Glutamatergic neuron (in vitro differentiated cells): ENCODE measurements around the gene TRIM63. TPM values are rescaled to one million over a fixed set of nuclear protein-coding genes. Genes with fewer than 3 reads are reported as not detected.
"Not testable (repeated sequence)": the region's sequence is repeated elsewhere in the genome, so short reads cannot be mapped to it uniquely, and the experiment has no call there.

Experiments used
- DNase-seq: peaks from one replicate; pipeline ENCODE4 v3.0.0; 2022
- H3K27ac Mint-ChIP-seq: one replicate; pipeline ENCODE4 v1.8.0; 2020; ENCODE audit warnings: mild to moderate bottlenecking, mixed read lengths, inconsistent platforms; ENCODE audit not compliant: unreplicated experiment
- H3K27me3 Mint-ChIP-seq: one replicate; pipeline ENCODE4 v1.8.0; 2020; ENCODE audit warnings: mild to moderate bottlenecking, moderate library complexity, mixed read lengths, inconsistent platforms; ENCODE audit not compliant: unreplicated experiment
- H3K36me3 Mint-ChIP-seq: one replicate; pipeline ENCODE4 v1.8.0; 2020; ENCODE audit warnings: mild to moderate bottlenecking, mixed read lengths, inconsistent platforms; ENCODE audit not compliant: unreplicated experiment
- H3K4me1 Mint-ChIP-seq: one replicate; pipeline ENCODE4 v1.8.0; 2020; ENCODE audit warnings: mild to moderate bottlenecking, low read depth, mixed read lengths, inconsistent platforms; ENCODE audit not compliant: unreplicated experiment
- H3K4me3 Mint-ChIP-seq: one replicate; pipeline ENCODE4 v1.8.0; 2020; ENCODE audit warnings: mild to moderate bottlenecking, mixed read lengths, inconsistent platforms; ENCODE audit not compliant: unreplicated experiment
- H3K9me3 Mint-ChIP-seq: one replicate; pipeline ENCODE4 v1.8.0; 2020; ENCODE audit warnings: mild to moderate bottlenecking, moderate library complexity, mixed read lengths, inconsistent platforms; ENCODE audit not compliant: unreplicated experiment
- CTCF ChIP-seq: fragments of 200-600 bp; sonication (generic); IDR thresholded peaks from one replicate; pipeline ENCODE4 v1.5.0; 2021; ENCODE audit not compliant: partially characterized antibody, unreplicated experiment
- total RNA-seq: library from RNA; stranded (reverse); fragmentation: NEBNext Ultra II Directional; extraction: Animal tissue kit (Norgen Biotek cat#: 25700); gene quantifications from one replicate; pipeline ENCODE4 v1.2.1, GENCODE V29; 2021; ENCODE audit not compliant: unreplicated experiment

TRIM63 gene
- total RNA-seq, 1 donor from 2014 or later: not detected

- DNase-seq: no peak
- H3K9me3 Mint-ChIP-seq: peaks cover 2% of the 10 kb centered on the region
- H3K27me3 Mint-ChIP-seq: no peaks in the 10 kb centered on the region
- no peak overlapping the region for H3K4me3 Mint-ChIP-seq
- no peak for TF ChIP-seq CTCF
- no peaks in the 10 kb centered on the region for H3K36me3 Mint-ChIP-seq
- H3K27ac Mint-ChIP-seq: no peak overlapping the region
- H3K4me1 Mint-ChIP-seq: no peaks in the 10 kb centered on the region
Observed at GRCh38 chr1:26102119-26102518, 34.7 kb upstream of the TRIM63 start.

GRCh38 chr1:26100204-26100603 lies 32.8 kb upstream of the TRIM63 start:
- H3K4me3 Mint-ChIP-seq: peak overlapping the region; percentile 25
- H3K9me3 Mint-ChIP-seq, DNase-seq, H3K27me3 Mint-ChIP-seq, H3K27ac Mint-ChIP-seq, H3K4me1 Mint-ChIP-seq, H3K36me3 Mint-ChIP-seq: not testable (repeated sequence)

GRCh38 chr1:26099780-26100179 lies 32.4 kb upstream of the TRIM63 start:
- TF ChIP-seq CTCF: no peak

DNA sequence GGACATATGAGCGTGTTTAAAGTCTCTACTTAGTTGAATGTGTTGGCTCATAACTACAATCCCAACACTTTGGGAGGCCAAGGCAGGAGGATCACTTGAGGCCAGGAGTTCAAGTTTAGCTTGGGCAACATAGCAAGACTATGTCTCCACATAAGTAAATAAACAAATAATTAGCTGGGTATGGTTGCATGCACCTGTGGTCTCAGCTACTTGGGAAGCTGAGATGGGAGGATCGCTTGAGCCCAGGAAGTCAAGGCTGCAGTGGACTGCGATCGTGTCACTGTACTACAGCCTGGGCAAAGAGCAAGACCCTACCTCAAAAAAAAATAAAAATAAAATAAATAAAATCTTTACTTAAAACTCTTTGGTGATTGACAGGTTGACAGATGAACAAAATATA lies 31.2 kb upstream of the TRIM63 start:
- TF ChIP-seq CTCF: no peak
- no peak for DNase-seq
- H3K4me3 Mint-ChIP-seq: no peak overlapping the region
- H3K27ac Mint-ChIP-seq: no peak overlapping the region
- peaks cover 6% of the 10 kb centered on the region for H3K4me1 Mint-ChIP-seq
- H3K9me3 Mint-ChIP-seq: peaks cover 2% of the 10 kb centered on the region
- peaks cover 2% of the 10 kb centered on the region for H3K27me3 Mint-ChIP-seq
- H3K36me3 Mint-ChIP-seq: no peaks in the 10 kb centered on the region

More at GRCh38 chr1:26099780-26100179, 32.4 kb upstream of the TRIM63 start:
- Mint-ChIP-seq H3K9me3 (peaks cover 2% of the 10 kb centered on the region), H3K27ac (no peak overlapping the region), H3K4me3 (no peak overlapping the region), H3K27me3 (peaks cover 2% of the 10 kb centered on the region), H3K36me3 (no peaks in the 10 kb centered on the region), H3K4me1 (no peaks in the 10 kb centered on the region)
- no peak for DNase-seq

GRCh38 chr1:26097696-26098095 lies 30.3 kb upstream of the TRIM63 start:
- no peak for TF ChIP-seq CTCF
- Mint-ChIP-seq H3K36me3 (no peaks in the 10 kb centered on the region), H3K9me3 (peaks cover 2% of the 10 kb centered on the region), H3K27ac (no peak overlapping the region), H3K27me3 (peaks cover 2% of the 10 kb centered on the region), H3K4me1 (peaks cover 6% of the 10 kb centered on the region), H3K4me3 (no peak overlapping the region)
- no peak for DNase-seq

- TF ChIP-seq CTCF: no peak
- DNase-seq: no peak
- Mint-ChIP-seq H3K4me1 (peaks cover 6% of the 10 kb centered on the region), H3K4me3 (no peak overlapping the region), H3K9me3 (no peaks in the 10 kb centered on the region), H3K27ac (no peak overlapping the region), H3K27me3 (peaks cover 3% of the 10 kb centered on the region), H3K36me3 (no peaks in the 10 kb centered on the region)
Observed at GRCh38 chr1:26096471-26096870, 29.0 kb upstream of the TRIM63 start.
